Measurements from ENCODE around the gene PGLYRP1. TPM values are rescaled to one million over a fixed set of nuclear protein-coding genes. Genes with fewer than 3 reads are reported as not detected.

The PGLYRP1 gene, protein sequence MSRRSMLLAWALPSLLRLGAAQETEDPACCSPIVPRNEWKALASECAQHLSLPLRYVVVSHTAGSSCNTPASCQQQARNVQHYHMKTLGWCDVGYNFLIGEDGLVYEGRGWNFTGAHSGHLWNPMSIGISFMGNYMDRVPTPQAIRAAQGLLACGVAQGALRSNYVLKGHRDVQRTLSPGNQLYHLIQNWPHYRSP
- not detected for total RNA-seq

DNA sequence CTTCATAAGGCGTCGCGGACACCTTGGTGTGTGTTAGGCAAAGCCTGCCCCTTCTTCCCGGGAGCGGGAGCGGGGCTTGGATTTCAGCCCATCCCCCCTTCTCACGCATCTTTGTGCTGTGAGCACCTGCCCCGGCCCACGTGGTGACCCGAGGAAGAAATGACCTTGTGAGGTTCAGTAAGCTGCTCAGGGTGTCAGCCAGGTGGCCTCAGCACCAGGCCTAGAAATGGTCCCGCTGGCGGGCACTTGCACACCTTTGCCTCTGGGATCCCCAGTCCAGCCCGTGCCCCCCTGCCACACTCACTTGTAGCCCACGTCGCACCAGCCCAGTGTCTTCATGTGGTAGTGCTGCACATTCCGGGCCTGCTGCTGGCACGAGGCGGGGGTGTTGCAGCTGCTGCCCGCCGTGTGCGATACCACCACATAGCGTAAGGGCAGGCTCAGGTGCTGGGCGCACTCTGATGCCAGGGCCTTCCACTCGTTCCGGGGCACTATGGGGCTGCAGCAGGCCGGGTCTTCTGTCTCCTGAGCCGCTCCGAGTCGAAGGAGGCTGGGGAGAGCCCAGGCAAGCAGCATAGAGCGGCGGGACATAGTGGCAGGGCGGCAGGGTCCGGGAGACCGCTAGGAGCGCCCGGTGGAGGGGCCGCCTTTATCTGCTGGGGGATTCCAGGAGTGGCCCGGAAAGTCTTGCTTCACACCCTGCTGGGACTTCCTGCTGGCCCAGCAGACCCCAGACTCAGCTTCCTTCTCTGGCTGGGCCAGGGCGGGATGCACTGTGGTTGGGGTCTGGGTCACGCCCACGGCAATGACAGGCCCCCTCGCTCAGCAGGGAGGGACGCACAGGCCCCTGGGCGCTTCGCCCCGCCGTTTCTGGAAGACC lies at the start of gene PGLYRP1:
Gene PGLYRP1 (minus strand): TSS at position 623 of the 880 bp plus-strand sequence. CDS start 32 bp downstream, at position 591.
- H3K9me3 Mint-ChIP-seq = no peaks in the 10 kb centered on the region
- H3K27ac Mint-ChIP-seq = no peak within 1 kb of the TSS
- ATAC-seq (peak in 1 of 2 donors; percentile 21), DNase-seq (ENCODE audit: low spot score) (no peak)
- no peaks in the 10 kb centered on the region for H3K36me3 Mint-ChIP-seq
- no peak within 1 kb of the TSS for H3K4me3 Mint-ChIP-seq
- H3K4me1 Mint-ChIP-seq (ENCODE audit: low read depth in 2 of 2) = peaks cover 10 to 13% of the 10 kb centered on the region in 2 donors
- peaks cover 22 to 37% of the 10 kb centered on the region in 2 donors for H3K27me3 Mint-ChIP-seq

DNA sequence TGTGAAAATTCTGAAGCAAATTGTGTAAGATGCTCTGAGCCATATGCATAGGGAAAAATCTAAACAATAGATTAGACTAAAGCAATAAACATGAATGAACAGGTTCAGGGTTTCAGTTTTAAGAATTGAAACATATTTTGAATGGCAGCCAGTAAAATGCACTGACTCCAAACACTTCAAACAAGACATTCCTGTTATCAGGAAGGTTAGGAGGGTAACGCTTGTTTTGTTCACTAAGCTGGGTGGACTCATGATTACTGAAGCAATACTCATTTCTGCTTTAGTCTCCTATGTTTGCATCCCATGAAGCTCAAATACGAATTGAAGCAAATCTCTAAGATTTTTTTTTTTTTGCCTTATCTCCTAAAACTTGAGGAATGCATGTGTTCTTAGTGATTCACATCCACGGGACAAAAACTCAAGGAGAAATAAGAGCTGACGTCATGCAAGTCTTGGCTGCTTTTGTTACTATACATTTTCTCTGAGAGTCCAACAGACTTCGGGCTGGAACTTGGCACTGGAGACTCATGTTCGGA lies 47.0 kb upstream of the PGLYRP1 start:
- H3K9me3 Mint-ChIP-seq = no peaks in the 10 kb centered on the region
- no peak for ATAC-seq
- H3K4me3 Mint-ChIP-seq = no peak overlapping the region
- H3K27ac Mint-ChIP-seq = no peak overlapping the region
- peaks cover 45 to 74% of the 10 kb centered on the region in 2 donors for H3K27me3 Mint-ChIP-seq
- no peaks in the 10 kb centered on the region for H3K4me1 Mint-ChIP-seq (ENCODE audit: low read depth in 2 of 2)
- no peaks in the 10 kb centered on the region for H3K36me3 Mint-ChIP-seq
- DNase-seq (ENCODE audit: low spot score) = no peak

DNA sequence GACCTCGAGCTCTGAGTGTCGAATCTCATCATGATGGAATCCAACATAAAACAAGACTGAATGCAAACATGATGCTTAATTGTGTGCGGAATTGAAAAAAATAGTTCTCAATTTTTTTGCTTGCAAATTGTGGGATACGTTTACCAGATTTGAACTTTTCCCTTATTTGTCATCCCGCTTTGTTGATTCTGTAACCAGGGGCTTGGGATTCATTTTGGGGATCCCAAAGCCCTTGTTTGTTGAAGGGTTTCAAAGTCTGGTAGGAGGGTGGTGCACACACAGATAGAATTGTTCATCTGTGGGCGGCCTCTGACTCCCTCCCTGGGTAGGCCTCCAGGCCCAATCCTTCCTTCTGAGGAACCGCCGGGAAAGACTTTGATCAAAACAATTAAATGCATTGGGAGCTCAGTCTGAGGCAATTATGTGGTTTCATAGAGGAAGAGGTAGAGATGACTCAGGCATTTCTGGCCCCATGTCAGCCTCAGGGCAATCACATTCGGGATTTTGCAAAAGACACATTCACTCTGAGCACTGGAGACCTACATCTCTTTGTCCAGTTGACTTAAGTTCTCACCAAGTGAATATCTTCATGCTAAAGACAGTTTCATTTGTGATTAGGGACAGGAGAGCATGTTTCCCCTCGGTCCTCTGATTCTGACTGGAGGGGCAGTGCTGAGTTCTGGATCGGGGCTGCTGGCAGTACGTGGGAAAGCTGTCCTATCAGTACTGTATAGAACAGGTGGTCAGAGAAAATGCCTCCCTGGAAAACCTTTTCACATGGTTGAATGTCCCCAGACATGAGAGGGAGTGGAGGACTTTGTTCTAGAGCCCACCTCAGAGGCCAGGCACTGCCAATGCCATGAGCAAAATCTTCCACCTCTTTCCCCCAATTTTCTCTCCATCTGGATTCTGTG lies 45.7 kb upstream of the PGLYRP1 start:
- ATAC-seq (no peak), DNase-seq (ENCODE audit: low spot score) (no peak)
- no peaks in the 10 kb centered on the region for H3K4me1 Mint-ChIP-seq (ENCODE audit: low read depth in 2 of 2)
- no peaks in the 10 kb centered on the region for H3K9me3 Mint-ChIP-seq
- peaks cover 47 to 79% of the 10 kb centered on the region in 2 donors for H3K27me3 Mint-ChIP-seq
- H3K4me3 Mint-ChIP-seq = no peak overlapping the region
- no peaks in the 10 kb centered on the region for H3K36me3 Mint-ChIP-seq
- no peak overlapping the region for H3K27ac Mint-ChIP-seq

DNA sequence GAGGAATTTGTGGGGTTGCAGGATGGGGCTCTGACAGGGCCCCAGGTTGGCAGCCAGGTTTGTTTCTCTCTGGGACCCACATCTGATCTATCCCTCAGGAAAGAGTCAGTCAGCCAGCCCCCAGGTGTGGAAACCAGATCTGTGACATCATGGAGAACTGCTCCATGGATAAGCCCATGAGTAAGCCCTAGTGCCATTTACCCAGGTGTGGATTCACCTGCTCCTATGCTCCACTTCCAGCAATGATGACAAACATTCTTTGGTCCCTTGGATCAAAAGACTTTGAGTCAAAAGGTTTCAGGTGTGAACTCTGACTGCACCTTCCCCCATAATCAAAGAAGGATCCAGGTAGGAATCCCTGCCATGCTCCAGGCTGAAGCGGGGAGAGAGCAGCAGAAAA lies 44.8 kb upstream of the PGLYRP1 start:
- no peaks in the 10 kb centered on the region for H3K9me3 Mint-ChIP-seq
- DNase-seq (ENCODE audit: low spot score) (no peak), ATAC-seq (no peak)
- H3K27ac Mint-ChIP-seq = no peak overlapping the region
- H3K4me1 Mint-ChIP-seq (ENCODE audit: low read depth in 2 of 2) = no peaks in the 10 kb centered on the region
- H3K36me3 Mint-ChIP-seq = no peaks in the 10 kb centered on the region
- H3K27me3 Mint-ChIP-seq = peaks cover 51 to 79% of the 10 kb centered on the region in 2 donors
- H3K4me3 Mint-ChIP-seq = no peak overlapping the region

DNA sequence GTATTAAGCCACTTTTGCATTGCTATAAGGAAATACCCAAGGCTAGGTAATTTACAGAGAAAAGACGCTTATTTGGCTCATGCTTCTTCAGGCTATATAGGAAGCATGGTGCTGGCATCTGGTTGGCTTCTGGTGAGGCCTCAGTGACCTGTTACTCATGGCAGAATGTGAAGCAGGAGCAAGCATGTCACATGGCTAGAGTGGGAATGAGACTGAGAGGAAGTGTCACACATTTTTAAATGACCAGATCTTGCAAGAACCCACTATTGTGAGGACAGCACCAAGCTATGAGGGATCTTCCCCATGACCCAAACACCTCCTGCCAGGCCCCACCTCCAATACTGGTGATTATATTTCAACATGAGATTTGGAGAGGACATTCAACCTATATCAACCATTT lies 43.6 kb upstream of the PGLYRP1 start:
- H3K4me1 Mint-ChIP-seq (ENCODE audit: low read depth in 2 of 2) = no peaks in the 10 kb centered on the region
- no peak overlapping the region for H3K27ac Mint-ChIP-seq
- DNase-seq (ENCODE audit: low spot score) (no peak), ATAC-seq (no peak)
- no peaks in the 10 kb centered on the region for H3K36me3 Mint-ChIP-seq
- H3K4me3 Mint-ChIP-seq = no peak overlapping the region
- peaks cover 49 to 78% of the 10 kb centered on the region in 2 donors for H3K27me3 Mint-ChIP-seq
- H3K9me3 Mint-ChIP-seq = no peaks in the 10 kb centered on the region

DNA sequence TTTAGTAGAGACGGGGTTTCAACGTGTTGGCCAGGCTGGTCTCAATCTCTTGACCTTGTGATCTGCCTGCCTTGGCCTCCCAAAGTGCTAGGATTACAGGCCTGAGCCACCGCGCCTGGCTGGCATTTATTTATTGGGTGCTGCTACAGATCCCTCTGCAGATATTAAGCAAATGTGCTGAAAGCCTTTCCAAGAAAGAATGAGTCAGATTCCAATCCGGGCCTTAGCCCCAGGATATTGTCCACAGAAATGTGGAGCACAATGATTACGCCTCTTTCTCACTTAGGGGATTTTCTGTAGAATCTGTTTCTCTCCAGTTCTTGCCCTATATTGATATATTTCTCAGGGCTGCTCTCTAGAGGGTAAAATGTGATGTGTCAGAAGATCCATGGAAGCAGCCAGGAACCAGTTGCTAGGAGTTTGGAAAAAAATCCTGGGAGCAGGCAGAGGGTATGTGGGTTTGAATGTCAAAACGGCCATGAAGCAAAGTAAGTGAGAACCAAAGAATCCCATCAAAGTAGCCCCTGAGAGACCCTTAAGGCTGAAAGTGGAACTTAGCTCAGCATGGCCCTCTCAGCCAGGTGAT lies 42.7 kb upstream of the PGLYRP1 start:
- ATAC-seq (no peak), DNase-seq (ENCODE audit: low spot score) (no peak)
- peaks cover 49 to 77% of the 10 kb centered on the region in 2 donors for H3K27me3 Mint-ChIP-seq
- no peaks in the 10 kb centered on the region for H3K9me3 Mint-ChIP-seq
- no peak overlapping the region for H3K4me3 Mint-ChIP-seq
- H3K36me3 Mint-ChIP-seq = no peaks in the 10 kb centered on the region
- H3K4me1 Mint-ChIP-seq (ENCODE audit: low read depth in 2 of 2) = no peaks in the 10 kb centered on the region
- H3K27ac Mint-ChIP-seq = no peak overlapping the region

DNA sequence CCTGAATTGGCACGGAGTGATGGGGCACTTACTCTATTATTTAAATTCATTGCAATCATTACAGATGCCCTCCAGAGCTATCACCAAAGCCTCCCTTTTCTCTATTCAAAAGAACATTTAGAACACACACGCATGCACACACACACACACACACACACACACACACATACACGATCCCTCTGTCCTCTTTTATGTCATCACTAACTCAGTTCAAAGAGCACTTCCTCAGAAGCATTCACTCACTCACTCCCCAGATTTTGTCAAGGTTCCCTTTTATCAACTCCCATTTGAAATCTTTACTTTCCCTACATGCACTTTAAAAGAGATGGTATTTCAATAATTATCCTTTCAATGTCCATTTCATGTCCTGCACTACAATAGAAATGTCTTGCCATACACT lies 40.3 kb upstream of the PGLYRP1 start:
- Mint-ChIP-seq H3K36me3 (no peaks in the 10 kb centered on the region), H3K4me1 (ENCODE audit: low read depth in 2 of 2) (no peaks in the 10 kb centered on the region), H3K27ac (no peak overlapping the region), H3K27me3 (peaks cover 47 to 71% of the 10 kb centered on the region in 2 donors), H3K4me3 (no peak overlapping the region), H3K9me3 (no peaks in the 10 kb centered on the region)
- ATAC-seq = no peak
- DNase-seq (ENCODE audit: low spot score) = no peak

DNA sequence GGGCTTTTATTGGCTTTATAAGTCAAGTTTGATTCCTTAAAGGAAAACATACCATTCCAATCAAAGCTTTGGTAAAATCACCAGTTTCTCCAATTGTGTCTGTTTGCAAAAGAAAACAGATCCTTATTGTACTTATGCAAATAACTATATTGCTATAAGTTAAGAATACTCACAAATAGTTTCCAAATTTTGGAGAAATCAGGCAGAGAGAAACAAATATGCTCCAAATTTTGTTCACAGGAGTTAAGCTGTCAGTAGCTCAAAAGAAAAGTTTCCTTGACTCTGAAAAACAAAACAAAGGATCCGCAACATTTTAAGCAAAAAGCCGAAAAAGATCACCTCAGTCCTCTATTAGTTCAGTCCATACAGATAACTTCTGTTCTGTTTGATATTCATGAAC lies 37.2 kb upstream of the PGLYRP1 start:
- no peaks in the 10 kb centered on the region for H3K9me3 Mint-ChIP-seq
- no peaks in the 10 kb centered on the region for H3K36me3 Mint-ChIP-seq
- H3K27ac Mint-ChIP-seq = no peak overlapping the region
- DNase-seq (ENCODE audit: low spot score) = no peak
- H3K4me1 Mint-ChIP-seq (ENCODE audit: low read depth in 2 of 2) = no peaks in the 10 kb centered on the region
- peaks cover 46 to 60% of the 10 kb centered on the region in 2 donors for H3K27me3 Mint-ChIP-seq
- no peak overlapping the region for H3K4me3 Mint-ChIP-seq
- no peak for ATAC-seq

DNA sequence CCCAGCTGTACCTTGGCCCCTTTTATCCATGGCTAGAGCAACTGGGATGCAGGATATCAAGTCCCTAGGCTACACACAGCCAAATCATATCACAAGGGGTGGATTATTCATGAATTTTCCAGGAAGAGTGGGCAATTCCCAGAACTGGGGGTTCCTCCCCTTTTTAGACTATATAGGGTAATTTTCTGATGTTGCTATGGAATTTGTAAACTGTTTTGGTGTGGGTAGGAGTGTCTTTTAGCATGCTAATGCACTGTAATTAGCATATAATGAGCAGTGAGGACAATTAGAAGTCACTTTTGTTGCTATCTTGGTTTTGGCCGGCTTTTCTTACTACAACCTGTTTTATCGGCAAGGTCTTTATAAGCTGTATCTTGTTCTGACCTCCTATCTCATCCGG lies 35.9 kb upstream of the PGLYRP1 start:
- no peaks in the 10 kb centered on the region for H3K9me3 Mint-ChIP-seq
- H3K36me3 Mint-ChIP-seq = no peaks in the 10 kb centered on the region
- no peaks in the 10 kb centered on the region for H3K4me1 Mint-ChIP-seq (ENCODE audit: low read depth in 2 of 2)
- ATAC-seq (no peak), DNase-seq (ENCODE audit: low spot score) (no peak)
- no peak overlapping the region for H3K4me3 Mint-ChIP-seq
- no peak overlapping the region for H3K27ac Mint-ChIP-seq
- peaks cover 47 to 62% of the 10 kb centered on the region in 2 donors for H3K27me3 Mint-ChIP-seq

DNA sequence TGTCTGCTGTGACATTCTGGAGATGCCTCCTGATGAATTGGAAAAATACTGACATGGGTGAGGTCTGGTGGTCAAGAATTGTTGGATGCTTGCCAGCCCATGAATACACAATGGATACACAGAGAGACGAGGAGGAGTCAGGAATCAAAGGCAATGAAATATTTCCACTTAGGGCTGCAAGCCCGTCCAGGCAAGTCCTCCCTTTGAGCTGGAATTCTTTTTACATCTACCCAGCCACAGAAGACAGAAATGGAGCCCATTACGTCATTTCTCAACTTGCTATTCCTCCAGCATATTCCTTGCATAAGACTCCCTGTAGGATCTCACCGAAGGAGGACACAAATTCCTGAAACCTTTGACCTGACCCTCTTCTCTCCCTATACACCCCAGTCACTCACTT lies 33.7 kb upstream of the PGLYRP1 start:
- no peak for DNase-seq (ENCODE audit: low spot score)
- no peaks in the 10 kb centered on the region for H3K9me3 Mint-ChIP-seq
- no peaks in the 10 kb centered on the region for H3K36me3 Mint-ChIP-seq
- H3K4me3 Mint-ChIP-seq = no peak overlapping the region
- peaks cover 46 to 52% of the 10 kb centered on the region in 2 donors for H3K27me3 Mint-ChIP-seq
- H3K4me1 Mint-ChIP-seq (ENCODE audit: low read depth in 2 of 2) = no peaks in the 10 kb centered on the region
- H3K27ac Mint-ChIP-seq = no peak overlapping the region
- ATAC-seq = no peak

DNA sequence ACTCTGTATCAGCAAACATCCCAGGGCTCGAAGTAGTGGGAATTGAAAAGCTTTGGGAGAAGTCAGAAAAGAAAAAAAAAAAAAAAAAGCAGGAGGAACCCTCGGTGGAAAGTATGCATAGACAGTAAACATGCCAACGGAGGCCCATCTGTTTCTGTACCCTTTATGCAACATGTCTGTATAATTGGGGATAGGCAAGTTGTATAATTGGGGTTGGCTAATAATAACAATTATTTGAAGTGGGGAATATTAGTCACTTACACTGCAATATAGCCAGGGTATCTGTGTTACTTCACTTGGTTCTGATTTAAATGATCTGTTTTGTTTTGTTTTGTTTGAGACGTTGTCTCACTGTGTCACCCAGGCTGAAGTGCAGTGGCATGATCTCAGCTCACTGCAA lies 30.0 kb upstream of the PGLYRP1 start:
- no peak overlapping the region for H3K4me3 Mint-ChIP-seq
- H3K4me1 Mint-ChIP-seq (ENCODE audit: low read depth in 2 of 2) = no peaks in the 10 kb centered on the region

DNA sequence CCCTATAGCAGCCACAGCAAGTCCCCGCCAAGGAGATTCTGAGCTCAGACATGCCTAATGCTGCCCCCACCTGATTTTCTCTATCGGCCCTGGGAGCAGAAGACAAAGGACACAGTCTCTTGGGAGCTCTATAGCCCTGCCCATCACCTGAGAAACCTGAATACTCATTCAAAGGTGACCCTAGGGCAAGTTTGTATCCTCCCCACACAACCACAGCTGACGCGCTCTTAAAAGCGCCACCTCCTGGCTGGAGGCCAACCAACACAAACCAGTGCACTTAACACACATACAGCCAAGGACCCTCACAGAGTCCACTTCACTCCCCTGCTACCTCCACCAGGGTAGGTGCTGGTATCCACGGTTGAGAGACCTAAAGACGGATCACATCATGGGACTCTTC lies 26.7 kb upstream of the PGLYRP1 start:
- H3K4me1 Mint-ChIP-seq (ENCODE audit: low read depth in 2 of 2) = no peaks in the 10 kb centered on the region
- H3K27me3 Mint-ChIP-seq = peaks cover 58 to 70% of the 10 kb centered on the region in 2 donors
- no peak overlapping the region for H3K4me3 Mint-ChIP-seq
- no peaks in the 10 kb centered on the region for H3K36me3 Mint-ChIP-seq
- no peak overlapping the region for H3K27ac Mint-ChIP-seq
- ATAC-seq (no peak), DNase-seq (ENCODE audit: low spot score) (no peak)
- H3K9me3 Mint-ChIP-seq = no peaks in the 10 kb centered on the region

More for the DNA sequence above, 30.0 kb upstream of the PGLYRP1 start:
- Mint-ChIP-seq H3K9me3 (no peaks in the 10 kb centered on the region), H3K36me3 (no peaks in the 10 kb centered on the region), H3K27me3 (peaks cover 50 to 59% of the 10 kb centered on the region in 2 donors), H3K27ac (no peak overlapping the region)
- no peak for ATAC-seq
- no peak for DNase-seq (ENCODE audit: low spot score)

DNA sequence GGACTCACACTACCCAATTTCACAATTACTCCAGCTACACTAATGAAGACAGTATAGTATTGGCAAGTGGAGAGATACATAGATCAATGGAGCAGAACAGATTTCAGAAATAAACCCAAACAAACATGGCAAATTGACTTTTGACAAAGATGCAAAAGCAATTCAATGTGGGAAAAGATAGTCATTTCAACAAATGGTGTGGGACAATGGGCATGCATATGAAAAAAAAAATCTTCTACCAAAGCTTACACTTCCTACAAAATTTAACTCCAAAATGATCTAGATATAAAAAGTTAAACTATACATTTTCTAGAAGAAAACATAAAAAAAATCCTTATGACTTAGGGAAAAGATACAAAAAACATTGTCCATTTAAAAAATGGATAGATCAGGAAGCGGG lies 20.7 kb upstream of the PGLYRP1 start:
- Mint-ChIP-seq H3K36me3 (no peaks in the 10 kb centered on the region), H3K4me1 (ENCODE audit: low read depth in 2 of 2) (no peaks in the 10 kb centered on the region), H3K27ac (no peak overlapping the region), H3K9me3 (no peaks in the 10 kb centered on the region), H3K27me3 (peaks cover 56 to 78% of the 10 kb centered on the region in 2 donors), H3K4me3 (no peak overlapping the region)
- DNase-seq (ENCODE audit: low spot score) = no peak
- ATAC-seq = no peak

Measured in natural killer cell treated with Interleukin-12 subunit alpha and Interleukin-12 subunit beta and Interleukin-15 and Interleukin-18, amount 100 ng/mL, for 72 hours (primary cell).